Endodermal cell (in vitro differentiated cells): Measurements from ENCODE around the gene NXPH4. TPM values are rescaled to one million over a fixed set of nuclear protein-coding genes. Genes with fewer than 3 reads are reported as not detected.

Source experiments
- DNase-seq: peaks from one replicate; pipeline ENCODE4 v3.0.0-alpha.2; 2017
- H3K27ac ChIP-seq: 2 replicates; pipeline ENCODE4 v1.5.1; 2013; ENCODE audit warnings: mild to moderate bottlenecking, low read depth, low read length, moderate library complexity
- H3K27me3 ChIP-seq: 2 replicates; pipeline ENCODE4 v1.6.1; 2013; ENCODE audit warnings: mild to moderate bottlenecking, low read length, moderate library complexity; ENCODE audit not compliant: insufficient read depth, control insufficient read depth, poor library complexity, severe bottlenecking
- H3K36me3 ChIP-seq: 2 replicates; pipeline ENCODE4 v1.7.0; 2013; ENCODE audit warnings: mild to moderate bottlenecking, low read length, moderate library complexity; ENCODE audit not compliant: control insufficient read depth, insufficient read depth
- H3K4me1 ChIP-seq: one replicate; pipeline ENCODE4 v1.7.0; 2013; ENCODE audit warnings: low read length; ENCODE audit not compliant: control insufficient read depth, insufficient read depth
- H3K4me3 ChIP-seq: 2 replicates; pipeline ENCODE4 v1.5.1; 2013; ENCODE audit warnings: mild to moderate bottlenecking, low read length, moderate library complexity
- H3K9ac ChIP-seq: 2 replicates; pipeline ENCODE4 v1.6.1; 2013; ENCODE audit warnings: mild to moderate bottlenecking, low read length, moderate library complexity; ENCODE audit not compliant: poor library complexity, severe bottlenecking; ENCODE audit errors: extremely low read depth
- H3K9me3 ChIP-seq: 2 replicates; pipeline ENCODE4 v1.6.1; 2013; ENCODE audit warnings: mild to moderate bottlenecking, low read length, moderate library complexity; ENCODE audit not compliant: control insufficient read depth
- H3K27ac Mint-ChIP-seq: 2 replicates; pipeline ENCODE4 v1.8.0; 2020; ENCODE audit warnings: mixed read lengths
- H3K27me3 Mint-ChIP-seq: 2 replicates; pipeline ENCODE4 v1.8.0; 2021; ENCODE audit warnings: mild to moderate bottlenecking, mixed read lengths; ENCODE audit not compliant: insufficient read depth
- H3K36me3 Mint-ChIP-seq: 2 replicates; pipeline ENCODE4 v1.8.0; 2020; ENCODE audit warnings: low read depth, mixed read lengths
- H3K4me1 Mint-ChIP-seq: 2 replicates; pipeline ENCODE4 v1.8.0; 2020; ENCODE audit warnings: mixed read lengths
- H3K4me3 Mint-ChIP-seq: 2 replicates; pipeline ENCODE4 v1.8.0; 2020; ENCODE audit warnings: mild to moderate bottlenecking, moderate library complexity, mixed read lengths
- H3K9me3 Mint-ChIP-seq: 2 replicates; pipeline ENCODE4 v1.8.0; 2020; ENCODE audit warnings: mild to moderate bottlenecking, mixed read lengths
- CTCF ChIP-seq: fragments of 200-600 bp; sonication (generic); conservative IDR thresholded peaks from 2 replicates; pipeline ENCODE4 v1.5.0; 2021; ENCODE audit warnings: antibody characterized with exemption, mild to moderate bottlenecking
- WGBS, 2 experiments: methylation state at CpG; one replicate each; pipeline versions ENCODE4 v1.1.5 to v1.1.7; 2013; ENCODE audit warnings: missing lambda C conversion rate in 2 of 2, mixed read lengths in 1 of 2; ENCODE audit not compliant: insufficient coverage in 1 of 2, insufficient read length in 1 of 2; 5-methylcytosine and 5-hydroxymethylcytosine counted together
- total RNA-seq, 2 donors: library from RNA; stranded (reverse); fragmentation: NEBNext Ultra II Directional in 1 of 2; extraction: Animal tissue kit (Norgen Biotek cat#: 25700) in 1 of 2; gene quantifications; 2 replicates in 1 of 2; 3 replicates in 1 of 2; pipeline ENCODE4 v1.2.1, GENCODE V29; 2021

Gene NXPH4
- total RNA-seq, 2 donors from 2014 or later, result 0.31 to 1.1 TPM

DNA sequence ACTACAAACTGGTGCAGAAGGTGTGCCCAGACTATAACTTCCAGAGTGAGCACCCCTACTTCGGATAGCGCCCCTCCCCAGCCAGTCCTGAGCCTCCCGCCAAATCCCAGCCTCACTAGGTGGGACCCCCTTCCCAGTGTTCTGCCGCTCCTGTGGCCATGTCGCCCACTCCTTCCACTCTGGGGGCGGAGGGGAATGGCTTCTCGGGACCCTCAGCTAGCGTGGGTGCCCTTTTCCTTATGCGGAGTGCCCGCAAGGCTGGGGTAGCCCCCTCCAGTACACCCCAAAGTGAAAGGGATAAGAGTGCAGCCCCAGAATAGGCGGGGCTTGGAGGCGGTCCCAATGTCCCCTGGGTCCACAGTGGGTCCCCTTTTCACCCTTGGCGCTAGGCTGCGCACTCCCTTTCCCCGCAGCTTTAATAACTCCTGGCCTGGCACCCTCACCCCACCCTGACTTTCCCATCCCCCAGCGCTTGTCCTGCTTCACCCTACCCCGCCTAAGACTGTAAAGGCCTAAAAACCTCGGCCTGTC lies 9.2 kb downstream of the NXPH4 start:
- H3K4me3 ChIP-seq, result no peak overlapping the region
- peaks cover 5% of the 10 kb centered on the region for H3K4me1 ChIP-seq
- H3K27me3 ChIP-seq, result peaks cover 73% of the 10 kb centered on the region

DNA sequence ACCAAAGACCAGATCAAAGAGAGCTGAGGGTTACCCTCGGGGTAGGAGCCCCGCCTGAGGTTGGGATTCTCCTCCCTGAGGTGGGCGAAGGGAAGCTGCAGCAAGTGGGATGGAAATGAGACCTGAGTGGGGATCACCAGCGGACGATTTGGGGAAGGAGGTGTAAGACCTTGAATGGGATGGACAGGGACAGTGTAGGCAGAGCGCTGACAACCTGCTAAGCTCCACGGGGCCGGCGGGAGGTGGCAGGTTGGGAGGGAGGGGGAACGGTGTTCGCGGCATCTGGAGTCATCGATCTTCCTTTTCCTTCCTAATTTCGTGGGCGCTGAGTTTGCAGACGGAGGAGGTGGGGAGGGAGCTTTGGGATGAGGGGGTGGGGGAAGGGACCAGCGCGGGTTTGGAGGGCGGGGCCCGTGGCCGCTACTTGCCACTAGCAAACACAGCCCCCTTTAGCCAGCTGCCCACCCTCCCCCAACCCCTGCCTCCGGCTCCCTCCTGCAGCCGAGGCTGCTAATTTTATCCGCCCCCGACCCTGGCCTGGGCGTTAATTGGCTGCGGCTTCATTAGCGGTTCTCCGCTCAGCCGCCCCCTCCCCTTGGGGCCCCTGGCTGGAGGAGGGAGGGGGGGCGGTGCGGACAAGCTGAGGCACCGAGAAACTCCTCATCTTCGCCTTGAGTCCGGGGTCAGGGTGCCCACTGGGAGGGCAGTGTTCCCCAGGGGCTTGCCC lies 10.2 kb downstream of the NXPH4 start:
- H3K4me3 ChIP-seq, result peak overlapping the region; percentile 64
- peak; percentile 86 for DNase-seq
- 4 to 10% methylated on average over 6 to 29 of the region's 35 CpGs for WGBS, 2 experiments
- no peak overlapping the region for H3K27ac Mint-ChIP-seq
- H3K4me1 ChIP-seq, result peaks cover 10% of the 10 kb centered on the region
- peaks cover 62% of the 10 kb centered on the region for H3K27me3 ChIP-seq
- peak overlapping the region; percentile 47 for H3K4me3 Mint-ChIP-seq
- H3K27ac ChIP-seq, result no peak overlapping the region
- H3K4me1 Mint-ChIP-seq, result peaks cover 30% of the 10 kb centered on the region
- peaks cover 11% of the 10 kb centered on the region for H3K36me3 Mint-ChIP-seq
- H3K9ac ChIP-seq, result no peak overlapping the region
- H3K27me3 Mint-ChIP-seq, result peaks cover 65% of the 10 kb centered on the region
- H3K9me3 Mint-ChIP-seq, result no peaks in the 10 kb centered on the region
- TF ChIP-seq CTCF, result no peak
- no peaks in the 10 kb centered on the region for H3K9me3 ChIP-seq
- peaks cover 10% of the 10 kb centered on the region for H3K36me3 ChIP-seq

More for the DNA sequence above, 9.2 kb downstream of the NXPH4 start:
- Mint-ChIP-seq H3K36me3 (peaks cover 6% of the 10 kb centered on the region), H3K4me1 (peaks cover 33% of the 10 kb centered on the region), H3K27ac (no peak overlapping the region), H3K9me3 (no peaks in the 10 kb centered on the region), H3K27me3 (peaks cover 75% of the 10 kb centered on the region), H3K4me3 (no peak overlapping the region)
- no peak overlapping the region for H3K27ac ChIP-seq
- no peak for TF ChIP-seq CTCF
- H3K36me3 ChIP-seq, result peaks cover under 1% of the 10 kb centered on the region
- DNase-seq, result no peak
- H3K9ac ChIP-seq, result no peak overlapping the region
- no peaks in the 10 kb centered on the region for H3K9me3 ChIP-seq
- WGBS, 2 experiments, result 59 to 67% methylated on average over 12 to 18 of the region's 18 CpGs

DNA sequence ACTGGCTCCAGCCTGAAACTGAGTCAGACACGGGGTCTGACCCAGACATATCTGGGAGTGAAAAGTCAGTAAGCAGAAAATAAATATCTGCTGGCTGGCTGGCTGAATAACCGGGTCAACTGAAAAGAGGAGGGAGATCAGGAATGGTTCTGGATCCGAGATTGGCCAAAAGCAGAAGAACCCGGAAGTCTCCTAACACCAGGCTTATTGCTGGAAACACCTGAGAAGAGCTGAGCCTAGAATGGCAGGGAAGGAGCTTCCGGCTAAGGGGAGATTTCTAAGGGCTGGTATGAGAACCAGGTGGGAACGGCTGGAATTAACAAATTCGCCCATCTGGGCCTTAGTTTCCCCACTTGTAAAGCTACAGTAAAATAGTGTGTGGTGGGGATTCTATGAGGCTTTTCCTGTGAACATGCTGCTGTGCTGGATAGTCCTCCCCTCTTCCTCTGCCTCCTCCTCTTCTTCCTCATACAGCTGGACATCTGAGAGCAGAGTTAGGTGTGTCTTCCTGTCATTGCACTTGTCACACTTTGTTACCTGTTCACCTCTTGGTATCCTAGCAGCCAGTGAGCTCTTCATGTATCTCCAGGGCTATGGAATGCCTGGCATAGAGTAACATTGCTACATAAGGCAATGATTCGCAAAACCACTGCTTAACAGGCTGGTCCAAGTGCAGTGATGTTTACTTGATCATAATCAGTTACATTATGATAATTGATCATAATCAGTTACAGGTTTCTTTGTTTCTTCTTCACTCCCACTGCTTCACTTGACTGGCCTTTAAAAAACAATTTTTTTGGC lies 10.9 kb downstream of the NXPH4 start:
- Mint-ChIP-seq H3K4me3 (peak overlapping the region; percentile 47), H3K36me3 (peaks cover 18% of the 10 kb centered on the region), H3K27me3 (peaks cover 57% of the 10 kb centered on the region), H3K9me3 (no peaks in the 10 kb centered on the region), H3K4me1 (peaks cover 24% of the 10 kb centered on the region), H3K27ac (no peak overlapping the region)
- no peak for TF ChIP-seq CTCF
- peaks cover 55% of the 10 kb centered on the region for H3K27me3 ChIP-seq
- H3K9ac ChIP-seq, result no peak overlapping the region
- no peak overlapping the region for H3K27ac ChIP-seq
- H3K36me3 ChIP-seq, result peaks cover 18% of the 10 kb centered on the region
- H3K4me1 ChIP-seq, result peaks cover 10% of the 10 kb centered on the region
- H3K9me3 ChIP-seq, result no peaks in the 10 kb centered on the region
- no peak for DNase-seq
- H3K4me3 ChIP-seq, result peak overlapping the region; percentile 64
- WGBS, 2 experiments, result 33 to 41% methylated on average over 4 to 8 of the region's 8 CpGs
